Renal cortical epithelial cell (primary cell): ENCODE data around the gene HABP2. TPM values are rescaled to one million over a fixed set of nuclear protein-coding genes. Genes with fewer than 3 reads are reported as not detected.

Source experiments
- DNase-seq: peaks from one replicate; pipeline ENCODE4 v3.0.0-alpha.2; 2011; ENCODE audit warnings: low read depth
- total RNA-seq: library from RNA; depleted of rRNA; stranded (reverse); fragments of >200 nt; gene quantifications from 2 replicates; pipeline ENCODE4 v1.2.3, GENCODE V29; 2014

The HABP2 gene
- total RNA-seq, 1 donor from 2014 or later, result 28.8 TPM

GRCh38 chr10:113557903-113558321 lies 5.1 kb downstream of the HABP2 start:
- DNase-seq, result no peak

GRCh38 chr10:113560071-113560470 lies 7.2 kb downstream of the HABP2 start:
- no peak for DNase-seq

GRCh38 chr10:113561214-113561613 lies 8.4 kb downstream of the HABP2 start:
- no peak for DNase-seq

GRCh38 chr10:113562069-113562468 lies 9.2 kb downstream of the HABP2 start:
- no peak for DNase-seq

- DNase-seq, result no peak
These were observed 9.9 kb downstream of the HABP2 start for GRCh38 chr10:113562704-113563103.

GRCh38 chr10:113563306-113564088 lies 10.6 kb downstream of the HABP2 start:
- DNase-seq, result no peak

- peak; percentile 42 for DNase-seq
These were observed 12.5 kb downstream of the HABP2 start for GRCh38 chr10:113565364-113565763.

GRCh38 chr10:113566888-113567287 lies 14.0 kb downstream of the HABP2 start:
- DNase-seq, result no peak

GRCh38 chr10:113569576-113569975 lies 16.7 kb downstream of the HABP2 start:
- no peak for DNase-seq

- DNase-seq, result no peak
These were observed 19.9 kb downstream of the HABP2 start for GRCh38 chr10:113572520-113573290.

- DNase-seq, result no peak
These were observed 20.5 kb downstream of the HABP2 start for GRCh38 chr10:113573368-113573767.

GRCh38 chr10:113576852-113577251 lies 24.0 kb downstream of the HABP2 start:
- no peak for DNase-seq

GRCh38 chr10:113578773-113579172 lies 25.9 kb downstream of the HABP2 start:
- no peak for DNase-seq

GRCh38 chr10:113581092-113581491 lies 28.2 kb downstream of the HABP2 start:
- DNase-seq, result no peak

- DNase-seq, result no peak
These were observed 30.7 kb downstream of the HABP2 start for GRCh38 chr10:113583571-113583970.

GRCh38 chr10:113585949-113586348 lies 33.1 kb downstream of the HABP2 start:
- peak; percentile 15 for DNase-seq

GRCh38 chr10:113589201-113589770 lies 36.4 kb downstream of the HABP2 start:
- DNase-seq, result no peak

- DNase-seq, result no peak
These were observed 37.7 kb downstream of the HABP2 start for GRCh38 chr10:113590581-113590980.

- no peak for DNase-seq
These were observed 39.5 kb downstream of the HABP2 start for GRCh38 chr10:113592380-113592779.

GRCh38 chr10:113594652-113595051 lies 41.8 kb downstream of the HABP2 start:
- no peak for DNase-seq

GRCh38 chr10:113600569-113600968 lies 47.7 kb downstream of the HABP2 start:
- no peak for DNase-seq

GRCh38 chr10:113603057-113603777 lies 50.4 kb downstream of the HABP2 start:
- DNase-seq, result no peak
